ENCODE data around the gene TMEM144. TPM values are rescaled to one million over a fixed set of nuclear protein-coding genes. Genes with fewer than 3 reads are reported as not detected.

Gene TMEM144
- total RNA-seq, 1 donor, result 7.3 TPM

GRCh38 chr4:158236304-158237030 is 26.2 kb downstream of the TMEM144 start:
- no peak for DNase-seq (ENCODE audit: low read depth)
- TF ChIP-seq CTCF (IDR thresholded peaks at IDR 0.05; ENCODE audit: insufficient read depth, low read depth, low read length), result no peak
- no peak overlapping the region for H3K4me3 ChIP-seq (ENCODE audit: low read depth, low read length)

GRCh38 chr4:158238575-158238974 is 28.3 kb downstream of the TMEM144 start:
- no peak for TF ChIP-seq CTCF (IDR thresholded peaks at IDR 0.05; ENCODE audit: insufficient read depth, low read depth, low read length)
- no peak overlapping the region for H3K4me3 ChIP-seq (ENCODE audit: low read depth, low read length)
- no peak for DNase-seq (ENCODE audit: low read depth)

- no peak for TF ChIP-seq CTCF (IDR thresholded peaks at IDR 0.05; ENCODE audit: insufficient read depth, low read depth, low read length)
- DNase-seq (ENCODE audit: low read depth), result no peak
- no peak overlapping the region for H3K4me3 ChIP-seq (ENCODE audit: low read depth, low read length)
These were observed 28.9 kb downstream of the TMEM144 start for GRCh38 chr4:158239196-158239595.

- no peak overlapping the region for H3K4me3 ChIP-seq (ENCODE audit: low read depth, low read length)
- no peak for TF ChIP-seq CTCF (IDR thresholded peaks at IDR 0.05; ENCODE audit: insufficient read depth, low read depth, low read length)
- no peak for DNase-seq (ENCODE audit: low read depth)
These were observed 32.8 kb downstream of the TMEM144 start for GRCh38 chr4:158243071-158243470.

GRCh38 chr4:158250321-158250720 is 40.0 kb downstream of the TMEM144 start:
- DNase-seq (ENCODE audit: low read depth), result no peak
- TF ChIP-seq CTCF (IDR thresholded peaks at IDR 0.05; ENCODE audit: insufficient read depth, low read depth, low read length), result no peak
- no peak overlapping the region for H3K4me3 ChIP-seq (ENCODE audit: low read depth, low read length)

GRCh38 chr4:158253350-158253980 is 43.2 kb downstream of the TMEM144 start:
- no peak overlapping the region for H3K4me3 ChIP-seq (ENCODE audit: low read depth, low read length)
- TF ChIP-seq CTCF (IDR thresholded peaks at IDR 0.05; ENCODE audit: insufficient read depth, low read depth, low read length), result peak; percentile 67

More at GRCh38 chr4:158253350-158253980, 43.2 kb downstream of the TMEM144 start:
- peak; percentile 59 for DNase-seq (ENCODE audit: low read depth)

Measured in fibroblast of villous mesenchyme (primary cell).